ENCODE results near the gene CMTM7.

DNA sequence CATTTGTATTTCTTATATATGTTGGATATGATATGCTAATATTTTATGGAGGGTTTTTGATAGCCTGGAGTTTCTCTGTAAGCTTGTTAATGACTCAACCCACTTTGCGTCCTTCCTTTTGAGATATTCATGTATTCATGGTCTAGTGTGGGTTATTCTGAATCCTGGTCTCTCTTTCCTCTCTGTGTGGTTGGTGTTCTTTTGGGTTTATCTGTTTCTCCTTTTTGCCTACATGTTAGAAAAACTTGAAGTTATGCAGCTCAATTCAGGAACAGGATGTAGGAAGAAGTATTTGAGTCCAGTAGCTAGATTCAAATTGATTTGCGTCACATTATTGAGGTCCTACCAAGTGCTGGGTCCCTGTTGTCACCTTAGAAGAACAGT, 28.1 kb downstream of the CMTM7 start:
- no peak for TF ChIP-seq ZNF629 (tag by site-specific recombination; IDR thresholded peaks at IDR 0.05)
- TF ChIP-seq ZBTB11 (tag by site-specific recombination; conservative IDR thresholded peaks at IDR 0.05; ENCODE audit: low read depth): no peak
- TF ChIP-seq ZSCAN5A (tag by site-specific recombination; IDR thresholded peaks at IDR 0.05): no peak
- TF ChIP-seq CTCF (tag by site-specific recombination; IDR thresholded peaks at IDR 0.05): no peak
- TF ChIP-seq, protein P1, sequence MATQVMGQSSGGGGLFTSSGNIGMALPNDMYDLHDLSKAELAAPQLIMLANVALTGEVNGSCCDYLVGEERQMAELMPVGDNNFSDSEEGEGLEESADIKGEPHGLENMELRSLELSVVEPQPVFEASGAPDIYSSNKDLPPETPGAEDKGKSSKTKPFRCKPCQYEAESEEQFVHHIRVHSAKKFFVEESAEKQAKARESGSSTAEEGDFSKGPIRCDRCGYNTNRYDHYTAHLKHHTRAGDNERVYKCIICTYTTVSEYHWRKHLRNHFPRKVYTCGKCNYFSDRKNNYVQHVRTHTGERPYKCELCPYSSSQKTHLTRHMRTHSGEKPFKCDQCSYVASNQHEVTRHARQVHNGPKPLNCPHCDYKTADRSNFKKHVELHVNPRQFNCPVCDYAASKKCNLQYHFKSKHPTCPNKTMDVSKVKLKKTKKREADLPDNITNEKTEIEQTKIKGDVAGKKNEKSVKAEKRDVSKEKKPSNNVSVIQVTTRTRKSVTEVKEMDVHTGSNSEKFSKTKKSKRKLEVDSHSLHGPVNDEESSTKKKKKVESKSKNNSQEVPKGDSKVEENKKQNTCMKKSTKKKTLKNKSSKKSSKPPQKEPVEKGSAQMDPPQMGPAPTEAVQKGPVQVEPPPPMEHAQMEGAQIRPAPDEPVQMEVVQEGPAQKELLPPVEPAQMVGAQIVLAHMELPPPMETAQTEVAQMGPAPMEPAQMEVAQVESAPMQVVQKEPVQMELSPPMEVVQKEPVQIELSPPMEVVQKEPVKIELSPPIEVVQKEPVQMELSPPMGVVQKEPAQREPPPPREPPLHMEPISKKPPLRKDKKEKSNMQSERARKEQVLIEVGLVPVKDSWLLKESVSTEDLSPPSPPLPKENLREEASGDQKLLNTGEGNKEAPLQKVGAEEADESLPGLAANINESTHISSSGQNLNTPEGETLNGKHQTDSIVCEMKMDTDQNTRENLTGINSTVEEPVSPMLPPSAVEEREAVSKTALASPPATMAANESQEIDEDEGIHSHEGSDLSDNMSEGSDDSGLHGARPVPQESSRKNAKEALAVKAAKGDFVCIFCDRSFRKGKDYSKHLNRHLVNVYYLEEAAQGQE (tag by site-specific recombination; IDR thresholded peaks at IDR 0.05): no peak
- no peak for TF ChIP-seq ZNF121 (tag by site-specific recombination; IDR thresholded peaks at IDR 0.05)

Measured in HEK293 (cell line).